BJ (cell line): ENCODE measurements around the gene ZSWIM7. TPM values are rescaled to one million over a fixed set of nuclear protein-coding genes. Genes with fewer than 3 reads are reported as not detected.
A peak's percentile ranks its signal among the peaks of the same experiment; 100 is the strongest.

Experiments
- CTCF ChIA-PET: fragments of 350-600 bp; formaldehyde crosslinking; extraction: SDS; loops from one replicate; lab custom pipeline; 2021; ENCODE audit warnings: antibody characterized with exemption, inconsistent platforms; lab: Yijun Ruan, JAX
- POLR2A ChIA-PET: fragments of 300-600 bp; sonication (Branson Sonifier 250); formaldehyde crosslinking; extraction: SDS; loops from one replicate; lab custom pipeline; 2021; ENCODE audit warnings: antibody characterized with exemption; lab: Charles Lee
- DNase-seq: peaks from one replicate; pipeline ENCODE4 v3.0.0-alpha.2; 2011; ENCODE audit warnings: low read depth
- H3K27me3 ChIP-seq: 2 replicates; pipeline ENCODE4 v1.6.0; 2011; ENCODE audit warnings: low read length; ENCODE audit not compliant: control insufficient read depth, insufficient read depth
- H3K36me3 ChIP-seq: 2 replicates; pipeline ENCODE4 v1.5.1; 2011; ENCODE audit warnings: low read length; ENCODE audit not compliant: control insufficient read depth, insufficient read depth
- H3K4me3 ChIP-seq: 2 replicates; pipeline ENCODE4 v1.5.1; 2011; ENCODE audit warnings: low read depth, mild to moderate bottlenecking, control low read depth, low read length
- polyA plus RNA-seq: library from polyadenylated mRNA; depleted of rRNA; stranded (reverse); fragments of >200 nt; gene quantifications from 2 replicates; pipeline ENCODE4 v1.2.3, GENCODE V29; 2011
- TF ChIP-seq, protein P1 (sequence below): IDR thresholded peaks from 2 replicates; pipeline ENCODE4 v1.5.1; 2011; ENCODE audit warnings: low read depth, mild to moderate bottlenecking, control low read depth, inconsistent platforms, low read length, moderate library complexity; ENCODE audit not compliant: insufficient read depth

Gene ZSWIM7
- polyA plus RNA-seq, 1 experiment = 21.6 TPM

DNA sequence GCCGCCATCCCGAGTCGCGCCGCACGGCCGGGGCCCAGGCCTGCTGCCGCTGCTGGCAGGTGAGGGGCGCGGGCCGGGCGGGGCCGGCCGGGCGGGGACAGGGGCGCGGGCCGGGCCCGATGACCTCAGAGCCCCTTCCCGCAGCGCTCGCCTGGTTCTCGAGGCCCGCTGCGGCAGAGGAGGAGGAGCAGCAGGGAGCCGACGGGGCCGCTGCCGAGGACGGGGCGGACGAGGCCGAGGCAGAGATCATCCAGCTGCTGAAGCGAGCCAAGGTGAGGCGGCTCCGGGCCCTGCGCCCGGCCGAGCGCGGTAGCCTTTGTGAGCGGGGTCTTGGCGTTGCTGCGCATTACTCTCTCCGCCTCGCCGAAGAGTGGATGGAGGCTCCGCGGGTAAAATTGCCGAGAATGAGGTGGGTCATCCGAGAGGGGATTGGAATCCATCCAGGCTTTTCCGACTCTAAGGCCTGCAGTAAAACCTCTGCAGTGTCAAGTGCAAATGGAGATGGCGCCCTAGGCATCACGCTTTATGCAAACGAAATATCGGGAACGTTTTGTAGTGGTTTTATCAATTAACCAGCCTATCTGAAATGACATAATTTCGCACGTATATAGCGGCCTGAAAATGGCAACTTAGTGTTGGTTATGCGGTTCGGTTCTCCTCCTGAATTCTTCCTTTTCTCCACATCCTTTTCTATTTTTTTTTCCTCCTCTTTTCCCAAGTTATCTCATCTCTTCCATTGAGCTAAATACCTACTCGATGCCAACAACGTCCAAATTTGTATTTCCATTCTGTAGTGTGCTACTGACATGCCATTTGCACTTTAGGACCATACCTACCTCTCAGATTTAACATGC is 697 bp upstream of the ZSWIM7 start:
- ChIA-PET POLR2A (no interaction called here), CTCF (interaction anchor here (0.5 to 4.6 kb wide), 6 partner anchors 9 to 171 kb away, joined by 3 to 36 read pairs (median 4); partner anchors contain the start of gene ADORA2B)
- Histone ChIP-seq H3K4me3 (peak overlapping the region; percentile 70), H3K36me3 (peaks cover 8% of the 10 kb centered on the region), H3K27me3 (no peaks in the 10 kb centered on the region)
- DNase-seq = no peak
- TF ChIP-seq, protein P1, sequence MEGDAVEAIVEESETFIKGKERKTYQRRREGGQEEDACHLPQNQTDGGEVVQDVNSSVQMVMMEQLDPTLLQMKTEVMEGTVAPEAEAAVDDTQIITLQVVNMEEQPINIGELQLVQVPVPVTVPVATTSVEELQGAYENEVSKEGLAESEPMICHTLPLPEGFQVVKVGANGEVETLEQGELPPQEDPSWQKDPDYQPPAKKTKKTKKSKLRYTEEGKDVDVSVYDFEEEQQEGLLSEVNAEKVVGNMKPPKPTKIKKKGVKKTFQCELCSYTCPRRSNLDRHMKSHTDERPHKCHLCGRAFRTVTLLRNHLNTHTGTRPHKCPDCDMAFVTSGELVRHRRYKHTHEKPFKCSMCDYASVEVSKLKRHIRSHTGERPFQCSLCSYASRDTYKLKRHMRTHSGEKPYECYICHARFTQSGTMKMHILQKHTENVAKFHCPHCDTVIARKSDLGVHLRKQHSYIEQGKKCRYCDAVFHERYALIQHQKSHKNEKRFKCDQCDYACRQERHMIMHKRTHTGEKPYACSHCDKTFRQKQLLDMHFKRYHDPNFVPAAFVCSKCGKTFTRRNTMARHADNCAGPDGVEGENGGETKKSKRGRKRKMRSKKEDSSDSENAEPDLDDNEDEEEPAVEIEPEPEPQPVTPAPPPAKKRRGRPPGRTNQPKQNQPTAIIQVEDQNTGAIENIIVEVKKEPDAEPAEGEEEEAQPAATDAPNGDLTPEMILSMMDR = no peak

DNA sequence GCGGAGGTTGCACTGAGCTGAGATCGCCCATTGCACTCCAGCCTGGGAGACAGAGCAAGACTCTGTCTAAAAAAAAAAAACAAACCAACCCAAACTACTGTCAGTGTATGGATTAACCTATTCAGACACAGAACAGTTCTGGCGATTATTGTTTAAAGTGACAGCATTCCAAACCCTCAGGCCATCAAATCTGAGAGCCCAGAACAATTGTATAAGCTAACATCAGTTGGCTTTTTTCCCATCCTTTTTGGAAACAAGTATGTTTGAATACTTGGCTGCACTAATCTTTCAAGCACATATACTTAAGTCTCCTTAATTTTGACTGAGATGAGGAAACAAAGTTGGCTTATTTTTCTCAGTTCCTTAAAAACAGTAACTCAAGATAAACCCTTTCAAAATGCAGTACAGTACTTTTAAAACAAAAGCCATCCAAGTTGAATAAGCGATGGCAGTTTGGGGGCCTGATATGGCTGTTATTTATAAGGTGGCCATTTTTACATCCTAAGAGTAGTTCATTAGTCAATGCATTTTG is 1.4 kb downstream of the ZSWIM7 start:
- POLR2A ChIA-PET = no interaction called here
- no peak for DNase-seq
- Histone ChIP-seq H3K27me3 (no peaks in the 10 kb centered on the region), H3K36me3 (peaks cover 4% of the 10 kb centered on the region; the same call in 1 of the 2 replicates), H3K4me3 (no peak overlapping the region)
- CTCF ChIA-PET = interaction anchor here (0.9 to 4.6 kb wide), 3 partner anchors 33 to 169 kb away, joined by 3 to 36 read pairs (median 17); partner anchors contain the start of gene ADORA2B
- TF ChIP-seq, protein P1 = no peak

DNA sequence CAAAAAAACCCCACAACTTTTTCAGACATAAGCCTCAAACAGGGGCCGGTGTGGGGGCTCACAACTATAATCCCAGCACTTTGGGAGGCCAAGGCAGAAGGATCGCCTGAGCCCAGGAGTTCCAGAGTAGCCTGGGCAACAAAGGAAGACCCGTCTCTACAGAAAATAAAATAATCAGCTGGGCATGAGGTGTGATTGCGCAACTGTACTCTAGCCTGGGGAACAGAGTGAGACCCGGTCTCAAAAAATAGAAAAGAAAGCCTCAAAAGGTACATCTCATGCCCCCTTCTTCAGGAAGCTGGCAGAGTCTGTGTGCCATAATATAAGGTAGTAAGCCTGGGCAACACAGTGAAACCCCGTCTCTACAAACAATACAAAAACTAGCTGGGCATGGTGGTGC is 3.2 kb downstream of the ZSWIM7 start:
- H3K36me3 ChIP-seq = peaks cover 1% of the 10 kb centered on the region; the same call in 1 of the 2 replicates
- no peak overlapping the region for H3K4me3 ChIP-seq
- DNase-seq = no peak
- POLR2A ChIA-PET = no interaction called here
- no peaks in the 10 kb centered on the region for H3K27me3 ChIP-seq
- CTCF ChIA-PET = interaction anchor here (0.6 to 4.6 kb wide), 3 partner anchors 8 to 167 kb away, joined by 3 to 36 read pairs (median 4); partner anchors contain the start of gene ADORA2B
- TF ChIP-seq, protein P1 = no peak

DNA sequence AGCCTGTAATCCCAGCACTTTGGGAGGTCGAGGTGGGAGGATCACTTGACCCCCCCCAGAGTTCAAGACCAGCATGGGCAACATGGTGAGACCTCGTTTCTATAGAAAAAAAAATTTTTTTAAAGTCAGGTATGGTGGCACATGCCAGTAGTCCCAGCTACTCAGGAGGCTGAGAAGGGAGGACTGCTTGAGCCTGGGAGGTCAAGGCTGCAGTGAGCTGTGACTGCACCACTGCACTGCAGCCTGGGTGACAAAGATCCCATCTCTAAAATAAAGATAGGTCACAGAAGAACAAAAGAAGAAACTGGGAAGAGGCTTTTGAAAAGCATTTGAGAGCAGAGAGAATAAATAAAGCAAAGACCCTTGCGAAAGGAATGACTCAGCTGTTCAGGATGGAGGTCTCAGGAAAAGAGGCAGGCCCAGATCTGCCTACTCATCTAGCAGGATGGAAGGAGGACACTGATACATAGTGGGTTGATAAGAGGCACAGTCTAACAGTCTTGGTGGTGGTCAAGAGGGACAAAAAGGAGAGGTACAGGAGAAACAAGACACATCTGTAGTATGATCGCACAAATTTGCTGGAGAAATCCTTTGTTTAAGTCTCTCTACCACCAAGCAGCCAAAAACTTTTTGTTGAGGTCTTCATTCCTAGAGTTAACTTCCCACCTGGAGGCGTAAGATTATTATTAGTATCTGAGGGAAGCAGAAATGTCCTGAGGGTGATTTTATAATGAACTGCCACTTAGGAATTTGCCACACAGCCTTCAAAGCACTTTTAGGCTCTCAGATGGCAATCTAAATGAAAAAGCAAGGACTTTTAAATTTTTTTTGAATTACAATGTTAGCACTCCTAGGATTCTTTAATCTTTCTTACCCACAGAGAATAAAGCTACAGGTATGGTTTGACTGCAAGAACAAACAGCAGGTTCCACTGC is 17.6 kb downstream of the ZSWIM7 start:
- Histone ChIP-seq H3K4me3 (no peak overlapping the region), H3K27me3 (no peaks in the 10 kb centered on the region), H3K36me3 (no peaks in the 10 kb centered on the region)
- DNase-seq = no peak
- CTCF ChIA-PET = interaction anchor here (0.7 to 1.1 kb wide), 2 partner anchors 28 to 37 kb away, joined by 3 read pairs; partner anchors contain the start of gene ADORA2B
- POLR2A ChIA-PET = no interaction called here
- TF ChIP-seq, protein P1 = no peak
